Neural cell (in vitro differentiated cells): ENCODE data around the gene EIF2S2. TPM values are rescaled to one million over a fixed set of nuclear protein-coding genes. Genes with fewer than 3 reads are reported as not detected.

Source experiments
- H2AFZ ChIP-seq: fragments of 200-600, 300-800 bp; sonication (generic), shearing (Covaris generic); 2 replicates; pipeline ENCODE4 v1.6.0; 2014; ENCODE audit warnings: low read depth, mild to moderate bottlenecking, antibody characterized with exemption, low read length, moderate library complexity
- H3F3A ChIP-seq: fragments of 200-600 bp; shearing (Covaris generic); 2 replicates; pipeline ENCODE4 v1.6.1; 2016; ENCODE audit warnings: mild to moderate bottlenecking, moderate library complexity, mixed read lengths, antibody characterized with exemption, low read length; ENCODE audit not compliant: insufficient read depth, poor library complexity, severe bottlenecking
- H3K27ac ChIP-seq: fragments of 200-600, 300-800 bp; sonication (generic), shearing (Covaris generic); 2 replicates; pipeline ENCODE4 v1.5.1; 2014; ENCODE audit warnings: mild to moderate bottlenecking, low read length, moderate library complexity
- H3K27me3 ChIP-seq: fragments of 300-800, 200-600 bp; sonication (generic), shearing (Covaris generic); 2 replicates; pipeline ENCODE4 v1.6.0; 2014; ENCODE audit warnings: mild to moderate bottlenecking, low read depth, low read length, moderate library complexity; ENCODE audit not compliant: insufficient read depth
- H3K36me3 ChIP-seq: fragments of 300-800, 200-600 bp; sonication (generic), shearing (Covaris generic); 2 replicates; pipeline ENCODE4 v1.5.1; 2014; ENCODE audit warnings: mild to moderate bottlenecking, antibody characterized with exemption, low read length, moderate library complexity; ENCODE audit not compliant: insufficient read depth
- H3K4me2 ChIP-seq: fragments of 300-800, 200-600 bp; sonication (generic), shearing (Covaris generic); 2 replicates; pipeline ENCODE4 v1.6.0; 2014; ENCODE audit warnings: mild to moderate bottlenecking, low read length
- H3K4me3 ChIP-seq: fragments of 300-800, 200-600 bp; sonication (generic), shearing (Covaris generic); 2 replicates; pipeline ENCODE4 v1.5.1; 2014; ENCODE audit warnings: mild to moderate bottlenecking, low read length, moderate library complexity
- H3K79me2 ChIP-seq: fragments of 200-600 bp; shearing (Covaris generic); replicated peaks from 2 replicates; pipeline ENCODE4 v1.6.0; 2014; ENCODE audit warnings: mild to moderate bottlenecking, low read length, moderate library complexity; ENCODE audit not compliant: insufficient read depth
- H3K9ac ChIP-seq: fragments of 300-800, 200-600 bp; sonication (generic), shearing (Covaris generic); 2 replicates; pipeline ENCODE4 v1.6.1; 2016; ENCODE audit warnings: mild to moderate bottlenecking, low read length, mixed read lengths
- H3K9me2 ChIP-seq: fragments of 200-600 bp; shearing (Covaris generic); 2 replicates; pipeline ENCODE4 v1.6.1; 2016; ENCODE audit warnings: mild to moderate bottlenecking, low read length, mixed read lengths; ENCODE audit not compliant: insufficient read depth
- H3K9me3 ChIP-seq: fragments of 200-600, 300-800 bp; sonication (generic), shearing (Covaris generic); 2 replicates; pipeline ENCODE4 v1.6.1; 2016; ENCODE audit warnings: mild to moderate bottlenecking, mixed run types, low read length, moderate library complexity, mixed read lengths
- H4K20me1 ChIP-seq: fragments of 200-600 bp; shearing (Covaris generic); 2 replicates; pipeline ENCODE4 v1.6.1; 2016; ENCODE audit warnings: mild to moderate bottlenecking, mixed run types; ENCODE audit not compliant: insufficient read depth
- CTCF ChIP-seq: fragments of 450-650 bp; IDR thresholded peaks from 2 replicates; pipeline ENCODE4 v1.5.1; 2014; ENCODE audit warnings: antibody characterized with exemption, mild to moderate bottlenecking, moderate library complexity; ENCODE audit not compliant: poor library complexity, severe bottlenecking
- EP300 ChIP-seq: fragments of 450-650 bp; conservative IDR thresholded peaks from 2 replicates; pipeline ENCODE4 v1.6.1; 2014; ENCODE audit warnings: antibody characterized with exemption, mild to moderate bottlenecking, moderate library complexity; ENCODE audit not compliant: poor library complexity, severe bottlenecking
- EZH2 ChIP-seq: fragments of 200-600, 300-800 bp; shearing (Covaris generic), sonication (generic); IDR thresholded peaks from 2 replicates; pipeline ENCODE4 v1.6.1; 2014; ENCODE audit warnings: antibody characterized with exemption, low read length, borderline replicate concordance, mild to moderate bottlenecking; ENCODE audit not compliant: insufficient read depth, poor library complexity, severe bottlenecking
- MXI1 ChIP-seq: fragments of 450-650 bp; conservative IDR thresholded peaks from 2 replicates; pipeline ENCODE4 v1.6.1; 2014; ENCODE audit warnings: antibody characterized with exemption, mild to moderate bottlenecking; ENCODE audit not compliant: poor library complexity, severe bottlenecking
- POLR2AphosphoS5 ChIP-seq: IDR thresholded peaks from 2 replicates; pipeline ENCODE4 v1.6.1; 2012
- RAD21 ChIP-seq: fragments of 450-650 bp; conservative IDR thresholded peaks from 2 replicates; pipeline ENCODE4 v1.6.1; 2014; ENCODE audit warnings: antibody characterized with exemption, mild to moderate bottlenecking, moderate library complexity
- REST ChIP-seq: IDR thresholded peaks from 2 replicates; pipeline ENCODE4 v1.6.1; 2012; ENCODE audit warnings: borderline replicate concordance
- SMC3 ChIP-seq: fragments of 450-650 bp; conservative IDR thresholded peaks from 2 replicates; pipeline ENCODE4 v1.6.1; 2014; ENCODE audit warnings: antibody characterized with exemption, mild to moderate bottlenecking, moderate library complexity; ENCODE audit not compliant: poor library complexity
- TAF1 ChIP-seq: IDR thresholded peaks from 2 replicates; pipeline ENCODE4 v1.6.1; 2012; ENCODE audit warnings: low read depth
- polyA plus RNA-seq: library from polyadenylated mRNA; depleted of rRNA; stranded (reverse); fragments of >200 nt; gene quantifications from 2 replicates; pipeline ENCODE4 v1.2.3, GENCODE V29; 2014

EIF2S2 gene
- polyA plus RNA-seq, 1 donor from 2014 or later, result 62.6 TPM

- H2AFZ ChIP-seq, result no peak overlapping the region
- no peak for TF ChIP-seq EP300
- TF ChIP-seq TAF1, result no peak
- TF ChIP-seq RAD21, result no peak
- TF ChIP-seq CTCF, result no peak
- no peaks in the 10 kb centered on the region for H3F3A ChIP-seq
- H3K27ac ChIP-seq, result no peak overlapping the region
- no peaks in the 10 kb centered on the region for H3K27me3 ChIP-seq
- no peak overlapping the region for H3K9ac ChIP-seq
- no peak overlapping the region for H3K4me3 ChIP-seq
- H3K79me2 ChIP-seq, result peaks cover 2% of the 10 kb centered on the region
- H3K4me2 ChIP-seq, result no peak overlapping the region
- no peaks in the 10 kb centered on the region for H3K9me2 ChIP-seq
- H3K36me3 ChIP-seq, result no peaks in the 10 kb centered on the region
- H4K20me1 ChIP-seq, result no peaks in the 10 kb centered on the region
- no peaks in the 10 kb centered on the region for H3K9me3 ChIP-seq
Measured at GRCh38 chr20:34066476-34067090, 45.5 kb downstream of the EIF2S2 start.

GRCh38 chr20:34065260-34065659, 46.8 kb downstream of the EIF2S2 start:
- H3K79me2 ChIP-seq, result no peaks in the 10 kb centered on the region
- H3K9me3 ChIP-seq, result no peaks in the 10 kb centered on the region
- H3K27ac ChIP-seq, result no peak overlapping the region
- no peak overlapping the region for H3K4me2 ChIP-seq
- H3K9ac ChIP-seq, result no peak overlapping the region
- H3K27me3 ChIP-seq, result no peaks in the 10 kb centered on the region
- no peaks in the 10 kb centered on the region for H3K36me3 ChIP-seq
- no peak for TF ChIP-seq MXI1
- TF ChIP-seq REST, result no peak
- TF ChIP-seq TAF1, result no peak
- TF ChIP-seq SMC3, result no peak
- TF ChIP-seq POLR2AphosphoS5, result no peak
- TF ChIP-seq CTCF, result no peak
- TF ChIP-seq RAD21, result no peak
- no peak for TF ChIP-seq EP300
- TF ChIP-seq EZH2, result no peak
- no peak overlapping the region for H2AFZ ChIP-seq
- no peaks in the 10 kb centered on the region for H3F3A ChIP-seq
- no peaks in the 10 kb centered on the region for H4K20me1 ChIP-seq
- no peaks in the 10 kb centered on the region for H3K9me2 ChIP-seq
- no peak overlapping the region for H3K4me3 ChIP-seq
